ENCODE data around the gene MAP3K5. TPM values are rescaled to one million over a fixed set of nuclear protein-coding genes. Genes with fewer than 3 reads are reported as not detected.
"Not testable (repeated sequence)": the region's sequence is repeated elsewhere in the genome, so short reads cannot be mapped to it uniquely, and the experiment has no call there.

The MAP3K5 gene
- polyA plus RNA-seq, 1 experiment: 2.5 TPM

- ChIA-PET CTCF (no interaction called here), POLR2A (no interaction called here)
- Histone ChIP-seq H3K27me3 (ENCODE audit: control insufficient read depth, insufficient read depth, low read length) (no peaks in the 10 kb centered on the region), H3K4me3 (ENCODE audit: low read depth, low read length) (no peak overlapping the region), H3K36me3 (ENCODE audit: control insufficient read depth, insufficient read depth, low read length) (no peaks in the 10 kb centered on the region)
- TF ChIP-seq, protein P1, sequence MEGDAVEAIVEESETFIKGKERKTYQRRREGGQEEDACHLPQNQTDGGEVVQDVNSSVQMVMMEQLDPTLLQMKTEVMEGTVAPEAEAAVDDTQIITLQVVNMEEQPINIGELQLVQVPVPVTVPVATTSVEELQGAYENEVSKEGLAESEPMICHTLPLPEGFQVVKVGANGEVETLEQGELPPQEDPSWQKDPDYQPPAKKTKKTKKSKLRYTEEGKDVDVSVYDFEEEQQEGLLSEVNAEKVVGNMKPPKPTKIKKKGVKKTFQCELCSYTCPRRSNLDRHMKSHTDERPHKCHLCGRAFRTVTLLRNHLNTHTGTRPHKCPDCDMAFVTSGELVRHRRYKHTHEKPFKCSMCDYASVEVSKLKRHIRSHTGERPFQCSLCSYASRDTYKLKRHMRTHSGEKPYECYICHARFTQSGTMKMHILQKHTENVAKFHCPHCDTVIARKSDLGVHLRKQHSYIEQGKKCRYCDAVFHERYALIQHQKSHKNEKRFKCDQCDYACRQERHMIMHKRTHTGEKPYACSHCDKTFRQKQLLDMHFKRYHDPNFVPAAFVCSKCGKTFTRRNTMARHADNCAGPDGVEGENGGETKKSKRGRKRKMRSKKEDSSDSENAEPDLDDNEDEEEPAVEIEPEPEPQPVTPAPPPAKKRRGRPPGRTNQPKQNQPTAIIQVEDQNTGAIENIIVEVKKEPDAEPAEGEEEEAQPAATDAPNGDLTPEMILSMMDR (IDR thresholded peaks at IDR 0.05; ENCODE audit: insufficient read depth, low read depth, low read length): no peak
- DNase-seq (ENCODE audit: low read depth): no peak
Measured at GRCh38 chr6:136693090-136693489, 99.2 kb downstream of the MAP3K5 start.

GRCh38 chr6:136687894-136688293 lies 104.4 kb downstream of the MAP3K5 start:
- H3K4me3 ChIP-seq (ENCODE audit: low read depth, low read length); DNase-seq (ENCODE audit: low read depth); H3K36me3 ChIP-seq (ENCODE audit: control insufficient read depth, insufficient read depth, low read length); H3K27me3 ChIP-seq (ENCODE audit: control insufficient read depth, insufficient read depth, low read length); POLR2A ChIA-PET: not testable (repeated sequence)
- CTCF ChIA-PET: interaction anchor here (1.9 kb wide), 1 partner anchor 104 kb away, joined by 5 read pairs; the partner anchor contains the start of gene MAP3K5

GRCh38 chr6:136685540-136686108 lies 106.7 kb downstream of the MAP3K5 start:
- TF ChIP-seq, protein P1 (IDR thresholded peaks at IDR 0.05; ENCODE audit: insufficient read depth, low read depth, low read length): no peak
- no peaks in the 10 kb centered on the region for H3K27me3 ChIP-seq (ENCODE audit: control insufficient read depth, insufficient read depth, low read length)
- H3K36me3 ChIP-seq (ENCODE audit: control insufficient read depth, insufficient read depth, low read length): no peaks in the 10 kb centered on the region
- ChIA-PET CTCF (interaction anchor here (1.9 kb wide), 1 partner anchor 106 kb away, joined by 5 read pairs; the partner anchor contains the start of gene MAP3K5), POLR2A (no interaction called here)
- no peak for DNase-seq (ENCODE audit: low read depth)
- H3K4me3 ChIP-seq (ENCODE audit: low read depth, low read length): no peak overlapping the region

- no peaks in the 10 kb centered on the region for H3K36me3 ChIP-seq (ENCODE audit: control insufficient read depth, insufficient read depth, low read length)
- CTCF ChIA-PET: interaction anchor here (1.4 kb wide), 1 partner anchor 27 kb away, joined by 3 read pairs; no protein-coding TSS in a partner anchor
- POLR2A ChIA-PET: no interaction called here
- no peak for DNase-seq (ENCODE audit: low read depth)
- no peaks in the 10 kb centered on the region for H3K27me3 ChIP-seq (ENCODE audit: control insufficient read depth, insufficient read depth, low read length)
- TF ChIP-seq, protein P1 (IDR thresholded peaks at IDR 0.05; ENCODE audit: insufficient read depth, low read depth, low read length): no peak
- no peak overlapping the region for H3K4me3 ChIP-seq (ENCODE audit: low read depth, low read length)
Measured at GRCh38 chr6:136684466-136684865, 107.8 kb downstream of the MAP3K5 start.

- TF ChIP-seq, protein P1 (IDR thresholded peaks at IDR 0.05; ENCODE audit: insufficient read depth, low read depth, low read length): no peak
- no peak overlapping the region for H3K4me3 ChIP-seq (ENCODE audit: low read depth, low read length)
- ChIA-PET CTCF (interaction anchor here (1.4 kb wide), 1 partner anchor 26 kb away, joined by 3 read pairs; no protein-coding TSS in a partner anchor), POLR2A (no interaction called here)
- H3K27me3 ChIP-seq (ENCODE audit: control insufficient read depth, insufficient read depth, low read length): no peaks in the 10 kb centered on the region
- DNase-seq (ENCODE audit: low read depth): no peak
- H3K36me3 ChIP-seq (ENCODE audit: control insufficient read depth, insufficient read depth, low read length): no peaks in the 10 kb centered on the region
Measured at GRCh38 chr6:136683209-136683941, 108.9 kb downstream of the MAP3K5 start.
